HG03520 (cell line): Measurements from ENCODE around the gene PALM.

Experiments used
- ATAC-seq: cut with Tn5 transposase; IDR thresholded peaks from one replicate; pipeline ENCODE4 v1.9.1; 2021; ENCODE audit warnings: mild to moderate bottlenecking, moderate library complexity; ENCODE audit not compliant: unreplicated experiment

The PALM gene

DNA sequence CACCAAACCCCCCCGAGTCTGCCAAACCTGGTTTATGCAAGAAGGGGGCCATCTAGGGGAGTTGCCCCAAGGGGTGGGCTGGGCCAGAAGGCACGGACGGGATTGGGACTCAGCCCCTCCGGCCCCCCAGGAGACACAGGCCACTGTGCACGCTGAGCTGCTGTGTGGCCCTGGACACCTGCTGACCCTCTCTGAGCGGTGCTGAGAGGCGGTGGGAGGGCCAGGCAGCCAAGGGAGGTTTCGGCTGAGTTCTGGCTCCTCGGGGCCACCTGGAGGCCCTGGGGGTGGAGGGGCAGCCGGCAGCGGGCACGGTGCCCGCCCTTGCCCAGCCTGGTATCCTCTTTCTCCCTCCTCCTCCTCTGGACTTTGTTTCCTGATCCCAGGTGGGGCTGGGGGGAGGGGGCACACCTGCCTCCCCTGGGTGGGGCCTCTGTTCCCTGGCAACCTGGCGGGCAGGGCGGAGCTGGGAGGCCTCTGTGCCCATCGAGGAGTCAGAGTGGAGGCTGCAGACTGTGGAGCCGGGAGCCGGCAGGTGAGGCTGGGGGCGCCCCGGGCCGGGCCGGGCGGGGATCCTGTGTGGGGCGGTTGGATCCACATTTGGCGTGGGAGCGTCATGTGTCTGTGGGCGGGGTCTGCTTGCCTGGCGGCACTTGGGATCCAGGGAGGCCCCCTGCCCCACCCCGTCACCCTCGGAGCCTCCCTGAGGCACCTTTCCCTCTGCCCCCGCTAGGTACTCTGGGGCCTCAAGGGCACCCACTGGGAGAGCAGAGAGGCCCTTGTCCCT, 42.1 kb downstream of the PALM start, which contains the start of gene MISP:
TSS of gene MISP (plus strand) at position 473 of the 784 bp plus-strand sequence. CDS start 5,835 bp downstream, outside the sequence.
- ATAC-seq: no peak

DNA sequence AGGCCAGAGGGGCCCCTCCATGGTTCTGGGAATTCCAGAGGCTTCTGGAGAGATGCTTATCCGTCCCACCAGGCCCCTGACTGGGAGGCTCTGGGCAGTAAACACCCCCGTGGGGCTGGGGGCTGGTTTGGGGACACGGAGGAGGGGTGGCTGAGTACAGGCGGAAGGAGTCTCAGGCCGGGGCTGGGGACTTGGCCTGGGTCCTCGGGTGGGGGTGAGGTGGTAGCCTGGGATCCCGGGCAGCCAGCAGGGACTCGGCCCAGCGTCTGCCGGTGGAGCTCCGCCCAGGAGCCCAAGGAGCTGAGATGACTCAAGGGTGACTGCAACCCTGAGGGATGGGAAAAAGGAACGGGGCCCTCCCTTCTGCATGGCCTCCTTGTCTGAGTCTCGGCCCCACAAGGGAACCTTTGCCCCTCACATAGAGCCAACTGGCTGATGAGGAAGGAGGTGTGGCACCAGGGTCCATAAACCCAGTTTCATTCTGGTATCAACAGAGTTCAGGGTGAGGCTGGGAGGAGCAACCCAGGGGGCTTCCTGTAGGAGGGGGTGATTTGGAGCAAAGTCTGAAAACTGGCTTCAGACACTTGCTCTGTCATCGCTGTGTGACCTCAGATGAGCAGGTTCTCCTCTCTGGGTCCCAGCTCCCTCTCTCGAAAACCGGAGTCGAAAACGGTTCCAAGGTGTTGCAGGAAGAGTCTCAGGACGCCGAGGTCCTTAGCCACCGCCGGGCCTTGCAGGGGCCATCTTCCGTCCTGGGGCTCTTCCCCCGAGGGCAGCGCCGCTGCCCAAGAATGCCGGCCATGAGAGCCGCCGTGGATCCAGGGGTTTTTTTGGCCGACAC, 43.0 kb downstream of the PALM start:
- no peak for ATAC-seq

DNA sequence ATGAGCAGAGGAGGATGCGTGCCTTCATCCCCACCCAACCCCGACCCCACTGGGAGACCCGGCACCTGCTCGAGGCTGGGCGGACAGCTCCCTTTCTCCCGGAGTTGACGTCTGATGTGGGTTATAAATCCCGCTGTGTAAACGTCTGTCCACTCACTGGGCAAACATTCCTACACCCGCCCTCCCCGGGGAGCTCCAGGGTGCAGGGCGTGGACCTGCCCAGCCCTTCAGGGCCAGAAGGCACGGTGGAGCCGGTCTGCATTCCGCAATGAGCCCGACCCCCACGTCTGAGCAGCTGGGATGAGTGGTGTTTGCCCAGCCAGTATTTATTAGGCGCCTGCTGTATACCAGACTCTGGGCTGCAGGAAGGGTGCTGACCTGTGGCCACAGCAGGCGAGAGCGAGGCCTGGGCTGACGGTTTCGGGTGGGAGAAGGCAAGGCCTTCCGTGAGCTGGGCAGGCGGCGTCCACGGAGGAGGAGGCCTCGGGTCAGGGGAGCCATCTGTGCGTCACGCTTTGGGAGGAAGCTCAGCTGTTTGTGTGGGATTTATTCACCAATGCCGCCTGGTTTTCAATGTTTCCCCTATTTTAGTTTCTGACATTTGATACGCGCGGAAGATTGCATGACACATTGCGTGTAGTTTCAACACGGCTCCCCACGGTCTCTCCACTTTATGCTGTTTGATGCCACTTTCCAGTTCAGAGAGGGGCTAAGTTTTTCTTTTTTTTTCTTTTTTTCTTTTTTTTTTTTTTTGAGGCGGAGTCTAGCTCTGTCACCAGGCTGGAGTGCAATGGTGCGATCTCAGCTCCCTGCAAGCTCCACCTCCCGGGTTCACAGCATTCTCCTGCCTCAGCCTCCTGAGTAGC, 44.1 kb downstream of the PALM start:
- ATAC-seq: no peak

DNA sequence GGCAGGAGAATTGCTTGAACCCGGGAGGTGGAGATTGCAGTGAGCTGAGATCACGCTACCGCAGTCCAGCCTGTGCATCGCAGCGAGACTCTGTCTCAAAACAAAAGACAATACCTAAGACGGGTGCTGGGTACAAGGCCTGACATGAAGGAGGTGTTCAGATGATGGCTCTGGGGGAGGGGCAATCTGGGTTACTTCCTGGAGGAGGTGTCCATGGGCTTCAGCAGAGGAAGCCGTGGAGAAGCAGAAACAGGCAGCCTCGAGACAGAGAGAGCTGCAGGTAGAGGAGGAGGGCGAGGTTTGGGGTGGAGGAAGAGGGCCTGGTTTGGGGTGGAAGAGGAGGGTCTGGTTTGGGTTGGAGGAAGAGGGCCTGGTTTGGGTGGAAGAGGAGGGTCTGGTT, 45.8 kb downstream of the PALM start:
- ATAC-seq: no peak

DNA sequence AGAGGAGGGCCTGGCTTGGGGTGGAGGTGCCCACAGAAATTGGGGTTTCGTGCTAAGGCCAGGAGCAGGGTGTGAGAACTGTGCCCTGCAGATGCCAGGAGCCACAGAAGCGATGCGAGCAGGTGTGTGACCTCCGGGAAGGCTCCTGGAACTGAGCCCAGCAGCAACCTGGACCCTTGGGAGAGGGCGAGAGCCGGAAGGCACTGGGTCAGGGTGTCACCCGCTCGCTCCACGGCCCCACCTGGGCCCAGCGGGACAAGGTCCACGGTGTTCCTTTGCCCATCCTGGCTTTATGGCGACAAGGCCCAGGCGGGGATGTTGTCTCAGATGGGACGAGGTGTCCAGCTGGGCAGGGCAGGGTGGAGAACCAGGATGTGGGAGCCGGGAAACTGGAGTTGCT, 46.3 kb downstream of the PALM start:
- ATAC-seq: no peak

DNA sequence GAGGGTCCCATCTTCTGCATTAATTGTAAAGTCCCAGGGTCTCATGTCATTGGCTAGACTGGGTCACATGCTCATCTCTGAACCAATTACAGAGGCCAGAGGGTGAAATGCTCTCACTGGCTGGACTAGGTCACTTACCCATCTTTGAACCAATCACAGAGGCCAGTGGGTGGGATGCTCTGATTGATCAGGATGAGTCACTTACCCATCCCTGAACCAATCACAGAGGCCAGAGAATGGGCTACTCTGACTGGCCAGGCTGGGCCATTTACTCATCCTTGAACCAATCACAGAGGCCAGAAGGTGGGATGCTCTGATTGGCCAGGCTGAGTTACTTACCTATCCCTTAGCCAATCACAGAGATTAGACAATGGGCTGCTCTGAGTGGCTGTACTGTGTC, 47.5 kb downstream of the PALM start:
- ATAC-seq: no peak

DNA sequence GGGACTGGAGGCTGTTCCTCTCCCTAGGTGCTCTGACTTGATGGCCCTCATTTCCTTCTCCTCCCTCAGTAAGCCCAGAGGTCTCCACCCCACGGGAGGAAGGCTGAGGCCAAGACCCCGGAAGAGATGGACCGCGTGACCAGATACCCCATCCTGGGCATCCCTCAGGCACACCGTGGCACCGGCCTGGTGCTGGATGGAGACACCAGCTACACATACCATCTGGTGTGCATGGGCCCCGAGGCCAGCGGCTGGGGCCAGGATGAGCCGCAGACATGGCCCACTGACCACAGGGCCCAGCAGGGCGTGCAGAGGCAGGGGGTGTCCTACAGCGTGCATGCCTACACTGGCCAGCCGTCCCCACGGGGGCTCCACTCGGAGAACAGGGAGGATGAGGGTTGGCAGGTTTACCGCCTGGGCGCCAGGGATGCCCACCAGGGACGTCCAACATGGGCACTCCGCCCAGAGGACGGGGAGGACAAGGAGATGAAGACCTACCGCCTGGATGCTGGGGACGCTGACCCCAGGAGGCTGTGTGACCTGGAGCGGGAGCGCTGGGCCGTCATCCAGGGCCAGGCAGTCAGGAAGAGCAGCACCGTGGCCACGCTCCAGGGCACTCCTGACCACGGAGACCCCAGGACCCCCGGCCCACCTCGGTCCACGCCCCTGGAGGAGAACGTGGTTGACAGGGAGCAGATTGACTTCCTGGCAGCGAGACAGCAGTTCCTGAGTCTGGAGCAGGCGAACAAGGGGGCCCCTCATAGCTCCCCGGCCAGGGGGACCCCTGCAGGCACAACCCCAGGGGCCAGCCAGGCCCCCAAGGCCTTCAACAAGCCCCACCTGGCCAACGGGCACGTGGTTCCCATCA, 48.3 kb downstream of the PALM start:
- ATAC-seq: no peak

DNA sequence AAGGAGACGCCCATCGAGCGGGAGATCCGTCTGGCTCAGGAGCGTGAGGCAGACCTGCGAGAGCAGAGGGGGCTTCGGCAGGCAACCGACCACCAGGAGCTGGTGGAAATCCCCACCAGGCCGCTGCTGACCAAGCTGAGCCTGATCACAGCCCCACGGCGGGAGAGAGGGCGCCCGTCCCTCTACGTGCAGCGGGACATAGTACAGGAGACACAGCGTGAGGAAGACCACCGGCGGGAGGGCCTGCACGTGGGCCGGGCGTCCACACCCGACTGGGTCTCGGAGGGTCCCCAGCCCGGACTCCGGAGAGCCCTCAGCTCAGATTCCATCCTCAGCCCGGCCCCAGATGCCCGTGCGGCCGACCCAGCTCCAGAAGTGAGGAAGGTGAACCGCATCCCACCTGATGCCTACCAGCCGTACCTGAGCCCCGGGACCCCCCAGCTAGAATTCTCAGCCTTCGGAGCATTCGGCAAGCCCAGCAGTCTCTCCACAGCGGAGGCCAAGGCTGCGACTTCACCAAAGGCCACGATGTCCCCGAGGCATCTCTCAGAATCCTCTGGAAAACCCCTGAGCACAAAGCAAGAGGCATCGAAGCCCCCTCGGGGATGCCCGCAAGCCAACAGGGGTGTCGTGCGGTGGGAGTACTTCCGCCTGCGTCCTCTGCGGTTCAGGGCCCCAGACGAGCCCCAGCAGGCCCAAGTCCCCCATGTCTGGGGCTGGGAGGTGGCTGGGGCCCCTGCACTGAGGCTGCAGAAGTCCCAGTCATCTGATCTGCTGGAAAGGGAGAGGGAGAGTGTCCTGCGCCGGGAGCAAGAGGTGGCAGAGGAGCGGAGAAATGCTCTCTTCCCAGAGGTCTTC, 49.3 kb downstream of the PALM start:
- no peak for ATAC-seq

DNA sequence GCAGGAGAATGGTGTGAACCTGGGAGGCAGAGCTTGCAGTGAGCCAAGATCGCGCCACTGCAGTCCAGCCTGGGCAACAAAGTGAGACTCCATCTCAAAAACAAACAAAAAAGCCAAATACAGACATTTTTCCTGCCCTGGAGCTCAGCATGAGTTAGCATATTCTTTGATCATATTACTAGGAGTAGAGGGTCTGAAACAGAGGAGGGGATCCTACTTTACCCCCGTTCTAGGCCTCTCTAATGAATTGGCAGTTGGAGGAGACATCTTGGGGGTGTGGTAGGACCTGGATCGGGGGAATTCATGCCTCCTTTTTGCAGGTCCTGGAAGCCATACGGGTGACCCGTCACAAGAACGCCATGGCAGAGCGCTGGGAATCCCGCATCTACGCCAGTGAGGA, 54.4 kb downstream of the PALM start:
- ATAC-seq: no peak

DNA sequence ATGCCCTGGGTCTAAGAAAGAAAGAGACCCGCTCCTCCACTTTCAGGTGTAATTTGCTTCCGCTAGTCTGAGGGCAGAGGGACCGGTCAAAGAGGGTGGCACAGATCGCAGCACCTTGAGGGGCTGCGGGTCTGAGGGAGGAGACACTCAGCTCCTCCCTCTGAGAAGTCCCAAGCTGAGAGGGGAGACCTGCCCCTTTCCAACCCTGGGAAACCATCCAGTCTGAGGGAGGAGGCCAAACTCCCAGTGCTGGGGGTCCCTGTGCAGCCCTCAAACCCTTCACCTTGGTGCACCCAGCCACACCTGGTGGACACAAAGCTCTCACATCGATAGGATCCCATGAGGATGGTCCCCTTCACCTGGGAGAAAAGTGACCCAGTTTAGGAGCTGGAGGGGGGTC, 55.1 kb downstream of the PALM start:
- ATAC-seq: no peak

DNA sequence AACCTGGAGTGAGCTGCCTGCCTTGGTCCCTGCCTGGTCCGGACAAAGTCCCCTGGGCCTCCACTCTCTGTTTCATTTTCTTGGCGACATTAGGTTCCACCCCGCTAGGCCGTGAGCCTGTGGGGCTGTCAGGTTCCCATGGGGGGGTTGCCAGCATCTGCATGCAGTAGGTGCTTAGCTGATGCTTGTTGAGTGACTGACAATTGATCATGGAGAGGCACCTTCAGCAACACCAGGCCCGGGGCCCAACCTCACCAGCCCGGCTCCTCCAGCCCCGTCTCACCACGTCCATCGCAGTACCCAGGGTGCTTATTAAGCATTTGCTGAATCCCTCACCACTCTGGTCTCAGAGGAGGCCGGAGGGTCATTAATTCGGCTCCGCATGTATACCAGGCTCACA, 55.6 kb downstream of the PALM start:
- no peak for ATAC-seq

DNA sequence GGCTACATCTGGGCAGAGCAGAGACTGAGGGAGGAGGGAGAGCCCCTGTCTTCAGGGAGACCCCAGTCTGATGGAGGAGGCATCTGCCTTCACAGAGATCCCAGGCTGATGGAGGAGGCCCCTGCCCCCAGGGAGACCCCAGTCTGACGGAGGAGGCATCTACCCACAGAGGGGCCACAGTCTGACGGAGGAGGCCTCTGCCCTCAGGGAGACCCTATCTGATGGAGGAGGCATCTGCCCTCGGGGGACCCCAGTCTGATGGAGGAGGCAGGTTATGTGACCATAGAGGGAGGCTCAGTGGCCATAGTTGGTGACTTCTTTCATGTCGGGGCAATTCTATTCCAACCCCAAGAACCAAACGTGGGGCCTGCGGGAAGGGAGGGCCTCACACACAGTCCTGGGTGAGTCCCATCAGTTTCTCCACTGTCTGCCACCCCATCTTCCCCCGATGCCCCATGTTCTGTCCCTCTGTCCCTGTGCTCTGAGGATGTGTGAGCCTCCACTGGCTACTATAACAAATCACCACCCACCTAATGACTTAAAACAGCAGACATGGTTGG, 56.5 kb downstream of the PALM start:
- ATAC-seq: no peak

DNA sequence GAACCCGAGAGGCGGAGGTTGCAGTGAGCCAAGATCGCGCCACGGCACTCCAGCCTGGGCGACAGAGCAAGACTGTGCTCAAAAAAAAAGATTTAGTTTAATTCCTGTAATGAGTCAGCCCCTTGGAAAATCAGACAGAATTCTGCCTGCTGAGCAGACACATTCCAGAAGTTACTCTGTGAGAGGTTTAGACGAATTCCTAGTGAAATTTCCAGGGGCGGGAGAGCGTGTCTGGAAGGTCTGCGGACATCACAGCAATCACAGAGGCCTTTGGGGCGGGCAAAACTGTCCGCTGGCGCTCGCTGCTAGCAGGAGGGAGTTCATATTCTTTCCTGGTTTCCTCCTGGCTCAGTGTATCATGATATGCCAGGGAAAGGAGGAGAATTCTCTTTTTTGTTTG, 59.7 kb downstream of the PALM start:
- ATAC-seq: no peak

DNA sequence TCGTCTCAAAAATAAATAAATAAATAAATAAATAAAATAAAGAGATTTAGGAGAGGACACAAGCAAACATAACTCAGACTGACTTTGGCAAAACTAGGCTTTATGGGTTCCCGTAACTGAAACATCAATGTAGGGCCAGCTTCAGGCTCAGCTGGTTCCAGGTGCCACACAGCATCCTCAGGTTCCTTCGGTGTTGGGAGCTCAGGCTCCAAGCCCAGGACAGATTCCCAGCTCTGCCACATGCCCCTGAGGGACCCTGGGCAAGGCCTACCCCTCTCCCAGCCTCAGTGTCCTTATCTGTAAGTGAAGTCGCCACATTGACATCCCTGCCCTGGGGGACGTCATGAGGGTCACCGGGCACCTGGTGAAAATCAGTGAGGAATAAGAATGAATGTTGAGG, 60.9 kb downstream of the PALM start:
- ATAC-seq: no peak

DNA sequence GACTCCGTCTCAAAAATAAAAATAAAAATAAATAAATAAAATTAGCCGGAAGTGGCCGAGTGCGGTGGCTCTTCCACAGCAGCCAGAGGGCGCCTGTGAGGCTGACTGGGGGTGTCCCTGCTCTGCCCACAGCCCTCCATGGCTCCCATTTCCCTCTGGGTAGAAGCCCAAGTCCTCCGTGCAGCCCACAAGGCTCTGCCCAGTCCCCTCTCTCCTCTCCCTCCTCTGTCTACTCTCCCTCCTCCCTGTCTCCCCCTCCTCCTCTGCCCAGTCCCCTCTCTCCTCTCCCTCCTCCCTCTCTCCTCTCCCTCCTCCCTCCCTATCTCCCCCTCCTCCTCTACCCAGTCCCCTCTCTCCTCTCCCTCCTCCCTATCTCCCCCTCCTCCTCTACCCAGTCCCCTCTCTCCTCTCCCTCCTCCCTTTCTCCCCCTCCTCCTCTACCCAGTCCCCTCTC, 62.6 kb downstream of the PALM start:
- no peak for ATAC-seq

DNA sequence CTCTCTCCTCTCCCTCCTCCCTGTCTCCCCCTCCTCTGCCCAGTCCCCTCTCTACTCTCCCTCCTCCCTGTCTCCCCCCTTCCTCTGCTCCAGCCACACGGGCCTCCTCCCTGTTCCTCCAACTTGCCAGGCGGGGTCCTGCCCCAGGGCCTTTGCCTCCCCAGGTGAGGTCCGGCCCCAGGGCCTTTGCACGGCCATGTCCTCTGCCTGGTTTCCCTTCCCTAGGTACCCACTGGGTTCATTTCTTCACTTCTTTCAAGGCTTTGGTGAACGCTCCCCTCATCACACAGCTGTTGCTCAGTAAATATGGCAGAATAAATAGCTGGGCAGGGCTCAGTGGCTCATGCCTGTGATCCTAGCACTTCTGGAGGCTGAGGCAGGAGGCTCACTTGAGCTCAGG, 63.3 kb downstream of the PALM start:
- ATAC-seq: no peak

DNA sequence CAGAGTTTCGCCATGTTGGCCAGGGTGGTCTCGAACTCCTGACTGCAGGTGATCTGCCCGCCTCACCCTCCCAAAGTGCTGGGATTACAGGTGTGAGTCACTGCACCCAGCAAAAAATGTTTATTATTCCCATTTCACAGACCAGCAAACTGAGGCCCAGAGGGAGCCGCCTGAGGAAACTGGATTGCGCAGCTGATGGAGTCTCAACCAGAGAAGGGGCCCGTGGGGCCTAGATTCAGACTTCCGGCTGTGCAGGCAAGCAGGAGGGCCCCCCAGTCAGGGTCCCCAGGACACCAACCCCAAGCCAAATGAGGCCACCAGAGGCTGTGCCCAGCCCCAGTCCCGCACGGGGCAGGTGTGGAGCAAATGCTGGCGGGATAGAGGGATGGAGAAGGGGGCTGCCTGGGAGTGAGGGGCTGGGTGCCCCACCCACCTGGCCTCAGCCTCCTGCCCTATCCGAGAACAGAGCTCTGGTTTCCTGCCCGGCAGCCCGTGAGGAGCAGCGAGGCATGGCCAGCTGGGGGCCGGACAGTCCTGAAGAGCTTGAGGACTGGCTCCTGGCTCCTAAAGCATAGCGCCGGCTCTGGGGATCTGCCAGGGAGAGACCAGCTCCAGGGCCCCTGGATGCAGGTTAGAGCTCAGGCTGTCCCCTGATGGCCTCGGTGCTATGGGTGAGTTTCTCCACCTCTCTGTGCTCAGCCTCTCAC, 64.1 kb downstream of the PALM start:
- ATAC-seq: no peak

DNA sequence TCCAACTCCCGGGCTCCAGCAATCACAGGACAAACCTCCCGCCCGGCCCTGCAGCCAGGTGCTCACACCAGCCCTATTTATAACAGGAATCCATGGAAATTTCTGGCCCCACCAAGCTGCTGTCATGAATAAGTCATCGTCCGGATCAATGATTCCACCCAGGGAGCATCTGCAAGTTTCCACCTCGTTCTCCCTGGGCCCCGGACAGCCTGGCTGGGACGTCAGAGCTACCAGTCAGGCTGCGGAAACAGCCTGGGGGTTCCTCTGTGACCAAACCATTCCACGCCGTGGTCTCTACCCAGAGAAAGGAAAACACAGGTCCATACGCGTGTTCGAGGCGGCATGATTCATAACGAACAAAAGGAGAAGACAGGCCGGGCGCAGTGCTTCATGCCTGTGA, 67.8 kb downstream of the PALM start:
- ATAC-seq: no peak
